GM19035 (cell line): Measurements from ENCODE around the gene SGSM1.

Experiments
- ATAC-seq: cut with Tn5 transposase; IDR thresholded peaks from one replicate; pipeline ENCODE4 v1.9.1; 2021; ENCODE audit not compliant: unreplicated experiment

SGSM1 gene

DNA sequence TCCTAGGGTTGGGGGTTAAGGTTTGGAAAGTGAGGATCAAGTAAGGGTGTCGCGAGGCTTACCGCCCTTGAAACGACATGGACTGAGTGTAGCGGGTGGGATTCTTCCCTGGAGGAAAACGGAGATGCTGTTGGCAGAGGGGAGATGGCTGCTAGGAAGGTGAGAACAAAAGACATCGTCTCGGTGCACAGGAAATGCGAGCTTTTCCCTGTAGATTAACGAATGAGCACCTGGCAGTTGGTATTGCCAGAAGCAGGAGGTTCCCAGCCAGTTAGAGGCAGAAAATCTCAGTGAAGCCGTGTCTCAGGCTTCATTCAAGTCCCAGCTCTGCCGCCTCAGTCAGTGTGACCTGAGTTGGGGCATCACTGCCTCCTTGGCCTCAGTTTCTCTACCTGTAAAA lies 141.9 kb downstream of the SGSM1 start:
- no peak for ATAC-seq

DNA sequence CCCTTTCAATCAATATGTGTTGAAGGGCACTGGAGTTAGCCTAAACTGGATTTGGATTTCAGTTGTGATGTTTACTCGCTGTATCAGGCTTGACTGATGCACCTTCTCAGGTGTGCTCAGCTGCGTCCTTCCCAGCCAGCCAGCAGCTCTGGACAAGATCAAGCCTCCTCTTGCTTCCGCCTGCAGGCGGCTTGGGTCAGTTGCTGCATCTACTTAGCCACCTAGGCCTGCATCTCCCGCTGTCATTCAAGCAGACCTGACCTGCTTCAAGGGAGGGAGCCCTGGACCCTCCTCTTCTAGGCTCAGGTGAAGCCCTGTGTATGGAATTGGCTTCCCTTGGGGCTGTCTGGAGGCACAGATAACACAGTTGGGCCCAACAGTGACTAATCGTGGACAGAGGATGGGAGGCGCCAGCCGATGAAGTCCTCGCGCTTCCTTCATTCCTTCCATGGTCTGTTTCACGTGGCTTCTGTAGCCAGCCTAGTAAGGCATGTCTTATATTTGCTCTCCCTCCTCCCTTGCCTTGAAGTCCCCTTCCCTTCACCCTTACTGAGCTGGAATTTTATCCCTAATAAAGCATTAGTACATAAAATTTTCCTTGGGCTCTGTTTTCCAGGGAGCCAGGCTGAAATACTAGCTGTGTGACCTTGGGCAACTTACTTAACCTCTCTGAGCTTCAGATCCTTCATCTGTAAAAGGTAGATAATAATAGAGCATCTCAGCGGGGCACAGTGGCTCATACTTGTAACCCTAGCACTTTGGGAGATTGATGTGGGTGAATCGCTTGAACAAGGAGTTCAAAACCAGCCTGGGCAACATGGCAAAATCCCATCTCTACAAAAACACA lies 142.6 kb downstream of the SGSM1 start:
- no peak for ATAC-seq

DNA sequence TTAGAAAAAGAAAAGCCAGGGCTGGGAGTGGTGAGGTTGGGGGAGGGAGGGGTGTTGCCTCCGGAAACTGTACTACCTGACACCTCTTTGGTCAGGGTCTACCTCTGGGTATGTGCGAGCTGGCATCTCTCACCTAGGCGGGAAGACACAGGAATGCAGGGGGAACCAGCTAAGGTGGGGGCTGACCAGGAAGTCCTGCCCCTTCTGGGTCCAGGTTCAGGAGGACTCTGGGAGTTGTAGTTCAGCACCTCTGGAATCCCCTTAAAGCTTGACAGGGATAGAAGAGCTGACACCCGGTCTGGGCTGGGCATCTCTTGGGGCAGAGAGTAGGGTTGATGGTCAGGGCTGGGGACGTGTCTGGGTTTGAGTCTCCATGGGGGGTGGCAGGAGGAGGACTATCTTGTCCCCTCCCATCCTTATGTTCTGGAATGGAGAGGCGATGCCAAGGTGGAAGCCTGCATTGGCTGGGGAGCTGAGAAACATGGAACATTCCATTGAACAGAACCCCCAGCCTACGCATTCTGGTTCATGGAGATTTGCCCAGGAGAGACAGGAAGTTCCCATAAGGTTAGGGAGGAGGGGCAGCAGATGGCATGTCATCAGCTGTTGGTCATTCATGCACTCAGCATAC lies 144.4 kb downstream of the SGSM1 start:
- no peak for ATAC-seq

DNA sequence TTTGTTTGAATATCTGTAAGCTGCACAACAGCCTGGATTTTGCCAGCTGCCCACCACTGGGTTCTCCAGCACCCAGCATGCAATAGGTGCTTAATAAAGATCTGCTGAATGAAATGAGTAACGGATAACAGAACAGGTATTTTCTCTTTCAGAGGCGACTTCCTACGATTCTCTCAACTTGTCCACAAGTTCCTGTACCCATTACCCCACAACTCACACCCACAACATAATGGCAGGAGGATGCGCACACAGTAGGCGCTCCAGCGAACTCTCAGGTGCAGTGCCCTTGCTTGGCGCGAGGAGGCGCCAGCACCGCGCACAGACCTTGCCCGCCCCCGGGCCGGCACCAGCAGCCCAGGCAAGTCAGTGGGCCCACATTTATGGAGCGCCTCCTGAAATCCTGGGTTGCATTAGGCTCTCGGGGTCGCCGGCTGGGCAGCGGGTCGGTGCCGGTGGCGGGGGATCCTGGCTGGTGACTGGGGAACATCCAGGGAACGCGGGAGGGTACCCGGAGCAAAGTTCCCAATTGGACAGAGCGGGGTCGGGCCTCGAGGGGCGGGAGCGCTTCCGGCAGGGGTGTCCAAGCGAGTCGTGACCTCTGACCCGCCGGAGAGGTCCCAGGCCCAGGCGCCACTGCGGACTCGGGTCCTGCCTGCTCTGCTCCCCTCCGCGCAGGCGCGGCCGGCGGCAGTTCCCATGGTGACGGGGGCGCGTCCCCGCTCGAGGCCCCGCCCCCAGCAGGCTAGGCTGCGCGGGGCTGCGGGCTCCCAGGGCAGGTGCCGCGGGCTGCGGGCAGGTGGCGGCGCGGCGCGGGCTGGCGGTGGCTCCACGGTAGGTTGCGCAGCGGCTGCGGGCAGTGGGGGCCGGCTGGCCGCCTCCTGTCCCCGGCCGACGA lies 146.2 kb downstream of the SGSM1 start, which contains the start of gene KIAA1671:
Gene KIAA1671 (plus strand): TSS at position 775 of the 895 bp plus-strand sequence. CDS start 75,284 bp downstream, outside the sequence.
- ATAC-seq, result peak; percentile 80

DNA sequence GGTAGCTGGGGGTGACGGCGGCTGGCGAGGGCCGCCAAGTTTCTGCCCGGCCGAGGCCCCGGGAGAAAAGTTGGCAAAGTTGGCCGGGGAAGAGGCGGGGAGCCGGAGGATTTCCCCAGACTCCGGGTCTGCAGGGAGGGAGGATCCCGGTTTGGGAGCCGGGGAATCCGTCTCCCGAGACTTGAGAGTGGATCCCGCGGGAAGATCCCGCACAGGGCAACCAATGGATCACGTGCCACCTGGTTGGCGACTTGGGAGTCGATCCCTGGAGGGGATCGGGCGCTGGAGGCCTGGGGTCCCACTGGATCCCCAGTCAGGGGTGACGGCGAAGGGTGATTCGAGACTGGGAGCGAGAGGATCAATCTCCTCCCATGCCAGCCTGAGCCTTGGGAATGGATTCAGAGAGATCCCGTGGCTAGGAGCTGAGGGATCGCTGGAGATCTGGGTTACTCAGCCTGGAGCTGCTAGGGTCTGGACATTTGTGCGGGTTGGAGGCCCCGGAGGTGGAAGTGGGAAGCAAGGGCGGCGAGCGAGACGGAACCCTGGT lies 146.9 kb downstream of the SGSM1 start:
- ATAC-seq, result no peak

DNA sequence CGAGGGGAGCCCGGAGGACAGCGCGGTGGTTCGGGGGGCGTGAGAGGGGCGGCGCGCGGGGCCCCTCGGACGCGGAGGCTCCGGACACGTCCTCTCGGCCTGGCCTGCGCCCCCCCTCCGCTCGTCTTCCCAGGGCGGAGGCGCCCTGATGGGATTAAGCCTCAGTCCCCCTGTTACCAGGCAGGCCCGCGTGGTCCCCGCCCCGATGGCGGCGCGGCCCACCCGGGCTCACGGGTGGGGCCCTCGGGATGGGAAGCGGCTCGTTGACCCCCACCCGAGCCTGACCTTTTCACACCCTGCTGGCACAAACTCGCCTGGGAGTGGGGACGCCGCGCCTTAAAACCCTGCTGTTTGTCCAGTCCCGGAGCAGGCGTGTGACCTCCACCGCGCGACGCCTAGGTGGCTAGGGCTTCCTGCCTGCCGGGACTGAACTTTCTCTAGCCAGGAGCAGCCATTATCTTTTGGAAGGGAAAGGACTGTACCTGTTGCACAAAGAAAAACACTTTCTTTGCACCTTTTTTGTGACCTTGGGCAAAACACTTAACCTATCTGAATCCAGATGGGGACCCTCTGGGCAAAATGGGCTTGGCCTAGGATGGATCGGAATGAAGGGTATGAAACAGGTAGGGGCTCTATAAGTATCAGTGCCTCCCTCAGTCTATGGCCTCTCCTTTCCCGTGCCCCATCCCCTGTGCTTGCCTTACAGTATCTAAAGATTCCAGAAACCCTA lies 147.5 kb downstream of the SGSM1 start:
- ATAC-seq, result no peak

DNA sequence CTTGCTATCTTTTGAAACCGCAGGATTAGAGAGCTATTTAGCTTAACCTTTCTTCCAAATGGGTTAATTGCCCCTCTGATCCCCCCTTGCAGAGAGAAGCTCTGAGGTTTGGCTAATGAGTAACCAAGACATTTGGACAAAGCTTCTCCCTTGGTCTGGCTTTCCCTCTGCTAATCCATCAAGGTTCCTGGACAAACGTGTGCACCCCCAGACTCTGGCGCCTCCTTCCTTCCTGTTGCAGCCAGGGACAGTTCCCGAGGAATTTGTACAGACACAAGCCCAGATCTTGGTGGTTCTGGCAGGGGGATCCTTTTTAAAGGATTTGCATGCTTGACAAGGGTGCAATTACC lies 148.1 kb downstream of the SGSM1 start:
- ATAC-seq, result no peak

DNA sequence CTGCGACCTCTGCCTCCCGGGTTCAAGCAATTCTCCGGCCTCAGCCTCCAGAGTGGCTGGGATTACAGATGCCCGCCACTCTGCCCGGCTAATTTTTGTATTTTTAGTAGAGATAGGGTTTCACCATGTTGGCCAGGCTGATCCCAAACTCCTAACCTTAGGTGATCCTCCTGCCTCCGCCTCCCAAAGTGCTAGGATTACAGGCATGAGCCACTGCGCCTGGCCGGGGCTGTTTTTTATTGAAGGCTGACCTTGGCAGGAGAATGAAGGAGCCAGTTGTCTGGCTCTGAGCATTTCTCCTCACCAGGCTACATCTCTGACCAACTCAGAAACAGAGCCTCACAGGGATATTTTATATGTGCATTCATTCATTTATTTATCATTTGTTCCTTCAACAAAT lies 148.8 kb downstream of the SGSM1 start:
- no peak for ATAC-seq

DNA sequence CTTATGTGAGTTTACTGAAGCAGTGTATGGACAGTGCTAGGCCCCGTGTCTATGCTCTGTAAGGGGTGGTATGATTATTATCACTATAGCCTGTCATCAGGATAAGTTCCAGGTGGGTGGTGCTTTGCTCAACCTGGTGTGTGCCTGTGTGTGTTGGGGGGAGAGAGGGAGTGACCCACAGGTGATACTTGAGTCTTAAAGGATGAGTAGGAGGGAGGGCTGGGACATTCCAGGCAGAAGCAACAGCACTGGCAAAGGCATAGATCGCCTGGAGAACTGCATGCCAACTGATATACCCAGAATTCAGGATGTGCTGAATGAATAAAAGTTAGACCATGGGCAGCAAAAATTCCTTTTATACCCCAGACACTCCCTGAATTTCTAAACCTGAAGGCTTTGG lies 151.0 kb downstream of the SGSM1 start:
- ATAC-seq, result no peak

DNA sequence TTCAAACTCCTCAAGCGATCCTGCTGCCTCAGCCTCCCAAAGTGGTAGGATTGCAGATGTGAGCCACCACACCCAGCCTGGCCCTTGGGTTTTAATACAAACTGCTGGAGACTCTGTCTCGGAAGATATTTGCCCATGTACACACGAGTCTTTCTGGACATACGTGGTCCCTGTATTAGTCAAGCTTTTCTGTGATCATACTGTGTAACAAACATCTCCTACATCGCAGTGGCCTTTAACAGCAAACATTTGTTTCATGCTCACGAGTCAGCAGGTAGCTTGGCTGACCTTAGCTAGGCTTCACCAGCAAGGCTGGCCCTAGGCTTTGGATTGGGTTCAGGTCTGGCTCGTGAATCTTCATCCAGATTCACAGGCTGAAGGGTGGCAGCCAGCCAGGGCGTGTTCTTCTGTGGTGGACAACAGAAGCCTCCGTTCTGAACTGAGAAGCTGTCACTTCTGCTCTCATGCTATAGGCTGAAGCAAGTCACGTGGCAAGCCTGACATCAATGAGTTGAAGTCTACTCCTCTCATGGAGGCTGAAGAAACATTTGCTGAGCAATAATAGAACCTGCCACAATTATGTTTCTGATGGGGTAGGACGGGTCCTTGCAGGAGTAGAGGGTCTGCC lies 155.3 kb downstream of the SGSM1 start:
- no peak for ATAC-seq

DNA sequence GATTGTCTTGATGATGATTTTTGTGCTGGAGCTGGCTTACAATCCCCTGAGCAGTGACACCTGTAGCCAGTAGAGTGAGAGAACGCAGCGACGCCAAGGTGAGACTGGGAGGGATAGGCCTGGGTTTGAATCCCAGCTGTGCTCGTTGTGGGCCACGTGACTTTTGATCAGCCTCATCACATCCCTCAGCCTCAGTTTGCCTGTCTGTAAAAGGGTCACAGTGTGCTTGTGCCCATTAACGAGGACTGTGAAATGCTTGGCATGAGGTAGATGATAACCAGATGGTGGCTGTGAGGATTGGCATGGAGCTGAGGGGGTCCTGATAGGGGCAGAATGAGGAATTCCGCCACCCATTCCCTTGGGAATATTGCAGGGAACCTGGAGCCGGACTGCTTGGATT lies 156.1 kb downstream of the SGSM1 start:
- ATAC-seq, result no peak

DNA sequence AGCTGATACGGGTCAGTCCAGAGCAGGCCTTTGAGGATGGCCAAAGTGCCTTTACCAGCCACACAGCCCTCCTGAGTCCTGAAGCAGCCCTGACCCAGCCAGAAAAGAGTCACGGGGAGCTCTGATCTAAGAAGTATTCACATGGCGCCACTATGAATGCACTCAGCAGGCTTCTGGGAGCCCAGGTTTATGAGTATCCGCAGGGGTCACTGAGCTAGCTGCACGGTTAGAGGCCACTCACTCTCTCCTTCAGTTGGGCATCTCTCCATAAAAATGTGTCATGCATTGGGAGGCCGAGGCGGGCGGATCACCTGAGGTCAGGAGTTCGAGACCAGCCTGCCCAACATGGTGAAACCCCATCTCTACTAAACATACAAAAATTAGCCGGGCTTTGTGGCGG lies 156.8 kb downstream of the SGSM1 start:
- no peak for ATAC-seq

DNA sequence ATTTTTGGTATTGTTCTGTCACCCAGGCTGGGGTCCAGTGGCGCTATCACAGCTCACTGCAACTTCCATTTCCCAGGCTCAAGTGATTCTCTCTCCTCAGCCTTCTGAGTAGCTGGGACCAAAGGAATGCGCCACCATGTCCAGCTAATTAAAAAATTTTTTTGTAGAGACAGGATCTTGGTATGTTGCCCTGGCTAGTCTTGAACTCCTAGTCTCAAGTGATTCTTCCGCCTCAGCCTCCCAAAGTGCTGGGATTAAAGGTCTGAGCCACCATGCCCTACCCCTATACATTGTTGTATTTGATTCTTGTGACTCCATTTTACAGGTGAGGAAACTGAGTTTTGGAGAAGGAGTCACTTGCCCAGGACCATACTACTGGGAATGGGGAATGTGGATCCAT lies 158.4 kb downstream of the SGSM1 start:
- no peak for ATAC-seq

DNA sequence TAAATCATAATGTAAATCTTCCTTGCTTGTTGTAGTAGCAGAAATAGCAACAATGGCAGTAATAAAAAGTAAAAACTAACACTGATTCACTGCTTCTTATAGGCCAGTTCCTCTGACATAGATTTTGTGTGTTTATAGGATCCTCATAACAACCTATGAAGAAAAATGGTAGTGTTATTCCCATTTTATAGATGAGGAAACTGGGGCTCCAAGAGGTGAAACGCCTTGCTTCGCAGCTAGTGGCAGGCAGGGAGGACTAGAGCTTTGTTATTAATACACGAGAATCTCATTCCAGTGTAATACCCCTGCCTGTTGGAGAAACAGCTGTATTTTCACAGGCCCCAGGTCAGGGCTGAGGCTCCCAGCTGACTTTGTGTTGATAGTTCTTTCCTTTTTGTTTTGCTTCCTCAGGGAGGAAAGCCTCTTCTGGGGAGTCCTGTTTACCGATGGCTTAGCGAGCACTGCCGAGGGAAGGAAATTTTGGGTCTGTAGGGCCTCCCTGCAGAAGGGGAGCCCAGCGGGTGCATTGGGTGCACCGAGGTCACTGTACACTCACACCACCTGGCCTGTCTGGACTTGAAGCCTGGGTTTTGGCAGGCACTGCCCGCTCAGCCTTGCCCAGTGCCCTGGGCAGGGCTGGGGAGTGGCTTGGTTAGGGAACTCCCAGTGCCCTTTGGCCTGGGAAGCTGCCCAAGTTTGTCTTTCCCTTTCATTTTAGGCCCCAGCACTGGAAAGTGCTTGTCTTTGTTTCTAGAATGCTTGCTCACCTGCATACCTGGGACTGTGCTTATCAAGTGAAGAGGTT lies 160.0 kb downstream of the SGSM1 start:
- no peak for ATAC-seq

DNA sequence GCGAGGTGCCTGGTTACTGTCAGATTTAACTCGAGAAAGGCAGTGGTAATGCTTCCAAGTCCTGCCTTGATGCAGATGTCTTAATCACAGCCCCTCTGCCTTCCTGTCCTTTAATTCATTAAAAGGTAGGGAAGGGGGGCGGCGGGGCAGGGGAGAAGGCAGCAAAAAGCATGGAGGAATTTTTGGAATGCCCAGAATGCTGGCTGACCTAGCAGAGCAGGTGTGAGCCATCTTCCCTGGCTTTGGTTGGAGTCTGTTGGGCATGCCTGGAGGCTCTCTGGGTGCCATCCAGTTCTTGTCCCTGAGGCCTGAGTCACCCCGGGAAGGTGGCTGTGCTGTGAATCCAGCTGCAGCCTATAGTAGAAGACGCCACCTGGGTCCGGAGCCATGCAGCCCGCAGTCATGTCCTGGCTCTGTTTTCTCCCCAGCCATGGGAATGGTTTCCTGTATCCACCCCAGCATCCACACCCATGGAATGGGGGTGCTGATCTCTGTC lies 162.1 kb downstream of the SGSM1 start:
- no peak for ATAC-seq

DNA sequence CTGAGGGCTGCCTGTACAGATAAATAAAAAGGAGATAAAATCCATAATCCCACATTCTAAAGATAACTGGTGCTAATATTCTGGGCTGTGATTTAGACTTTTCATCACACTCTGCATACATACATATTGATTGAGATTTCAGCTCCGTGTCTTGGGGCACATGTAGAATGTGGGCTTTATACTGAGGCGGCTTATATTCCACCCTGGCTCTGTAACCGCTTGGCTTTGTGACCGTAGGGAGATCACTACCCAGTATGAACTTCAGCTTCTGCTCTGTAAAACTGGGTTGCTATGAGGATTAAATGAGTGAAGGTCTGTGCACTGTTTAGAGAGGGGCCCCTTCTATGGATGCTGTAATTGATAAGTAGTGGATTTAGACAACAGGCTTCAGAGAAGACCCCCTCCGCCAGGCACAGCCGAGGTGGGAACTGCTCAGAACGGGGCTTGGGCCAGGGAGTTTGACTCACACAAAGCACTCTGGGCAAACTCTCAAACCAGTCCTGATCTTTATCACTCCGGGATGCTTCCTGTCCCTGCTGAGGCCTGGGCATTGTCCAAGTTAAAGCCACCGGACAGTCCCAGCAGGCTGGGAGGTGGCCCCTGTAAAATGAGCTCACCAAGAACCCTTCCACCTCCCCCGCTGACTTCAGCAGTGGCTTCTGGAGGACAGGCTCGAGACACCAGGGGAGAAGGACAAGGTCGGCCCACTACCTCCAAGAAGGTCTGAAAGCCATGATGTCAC lies 163.7 kb downstream of the SGSM1 start:
- ATAC-seq, result no peak

DNA sequence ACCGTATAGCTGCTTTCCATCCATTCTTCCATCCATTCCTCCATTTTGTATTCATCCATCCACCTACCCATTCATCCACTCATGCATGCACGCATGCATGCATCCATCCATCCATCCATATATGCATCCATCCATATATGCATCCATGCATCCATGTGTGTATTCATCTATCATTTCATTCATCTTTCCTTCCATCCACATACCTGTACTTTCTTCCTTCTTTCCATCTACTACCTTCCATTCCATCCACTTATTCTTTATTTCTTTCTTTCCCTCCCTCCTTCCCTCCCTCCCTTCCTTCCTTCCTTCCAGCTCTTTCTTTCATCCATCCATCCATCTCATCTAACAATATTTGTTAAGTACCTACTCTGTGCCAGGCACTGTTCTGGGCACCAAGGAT lies 166.4 kb downstream of the SGSM1 start:
- no peak for ATAC-seq

DNA sequence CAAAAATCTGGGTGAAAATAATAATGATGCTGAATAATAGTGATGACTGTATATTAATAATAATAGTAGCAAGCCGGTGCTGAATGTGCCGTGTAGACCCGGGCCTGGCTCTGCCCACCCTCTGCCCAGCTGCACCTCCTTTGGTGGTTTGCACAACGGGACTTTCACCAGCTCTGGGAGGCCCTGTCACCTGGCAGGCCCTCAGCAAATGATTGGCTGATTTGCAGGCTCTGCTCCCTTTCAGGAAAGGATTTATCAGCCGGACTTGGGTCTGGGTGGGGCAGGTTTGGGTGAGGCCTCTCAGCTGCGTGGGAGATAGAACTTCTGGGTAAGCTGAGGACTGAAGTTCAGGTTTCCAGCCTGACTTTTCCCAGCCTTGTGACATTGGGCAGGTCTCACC lies 167.9 kb downstream of the SGSM1 start:
- ATAC-seq, result no peak
